NOMO-1 treated with DMSO at 0.1 percent for 48 hours (cell line): Measurements from ENCODE around the gene ZNF592.

Experiments
- DNase-seq: peaks from one replicate; lab custom pipeline; 2025; ENCODE audit not compliant: unreplicated experiment; lab: John Stamatoyannopoulos, UW

The ZNF592 gene

GRCh38 chr15:84773716-84774115 lies 25.3 kb downstream of the ZNF592 start:
- peak; percentile 91 for DNase-seq

GRCh38 chr15:84775867-84776449 lies 27.6 kb downstream of the ZNF592 start:
- no peak for DNase-seq

GRCh38 chr15:84778194-84778593 lies 29.8 kb downstream of the ZNF592 start:
- DNase-seq, result no peak

- DNase-seq, result no peak
Measured at GRCh38 chr15:84780492-84780891, 32.1 kb downstream of the ZNF592 start.

- DNase-seq, result no peak
Measured at GRCh38 chr15:84781495-84781894, 33.1 kb downstream of the ZNF592 start.

- no peak for DNase-seq
Measured at GRCh38 chr15:84782346-84782745, 34.0 kb downstream of the ZNF592 start.

GRCh38 chr15:84783493-84784251 lies 35.3 kb downstream of the ZNF592 start:
- DNase-seq, result no peak

- DNase-seq, result no peak
Measured at GRCh38 chr15:84784262-84784661, 35.9 kb downstream of the ZNF592 start.

GRCh38 chr15:84785053-84785452 lies 36.7 kb downstream of the ZNF592 start:
- DNase-seq, result no peak

- DNase-seq, result no peak
Measured at GRCh38 chr15:84788500-84788899, 40.1 kb downstream of the ZNF592 start.

- DNase-seq, result no peak
Measured at GRCh38 chr15:84789762-84790161, 41.4 kb downstream of the ZNF592 start.

GRCh38 chr15:84790676-84791075 lies 42.3 kb downstream of the ZNF592 start:
- no peak for DNase-seq

GRCh38 chr15:84791763-84792162 lies 43.4 kb downstream of the ZNF592 start:
- DNase-seq, result no peak

- no peak for DNase-seq
Measured at GRCh38 chr15:84793431-84794161, 45.2 kb downstream of the ZNF592 start.

GRCh38 chr15:84794162-84794547 lies 45.8 kb downstream of the ZNF592 start:
- no peak for DNase-seq

- DNase-seq, result no peak
Measured at GRCh38 chr15:84795186-84795585, 46.8 kb downstream of the ZNF592 start.

GRCh38 chr15:84797212-84797611 lies 48.8 kb downstream of the ZNF592 start:
- no peak for DNase-seq

- DNase-seq, result no peak
Measured at GRCh38 chr15:84797801-84798200, 49.4 kb downstream of the ZNF592 start.

- no peak for DNase-seq
Measured at GRCh38 chr15:84798436-84798946, 50.1 kb downstream of the ZNF592 start.

- DNase-seq, result no peak
Measured at GRCh38 chr15:84799511-84800187, 51.3 kb downstream of the ZNF592 start.

- DNase-seq, result no peak
Measured at GRCh38 chr15:84800365-84800806, 52.0 kb downstream of the ZNF592 start.
